ENCODE data around the gene PLA2G10. TPM values are rescaled to one million over a fixed set of nuclear protein-coding genes. Genes with fewer than 3 reads are reported as not detected.

Gene PLA2G10
- total and polyA plus RNA-seq, 9 of the 15 experiments (the other 6 are each of a cell fraction or from before 2014, with no cell fraction given), result not detected

- TF ChIP-seq TEAD2 (tag; IDR thresholded peaks at IDR 0.05) (no peak), ZNF407 (IDR thresholded peaks at IDR 0.05; ENCODE audit: low read depth) (no peak), PTRF (tag; IDR thresholded peaks at IDR 0.05) (no peak), RREB1 (CRISPR knock-in tag; IDR thresholded peaks at IDR 0.05) (no peak)
Observed at GRCh38 chr16:14667347-14668266, 26.5 kb downstream of the PLA2G10 start (continued).
